KG1 (cell line): ENCODE data around the gene CEP120.
"Not testable (repeated sequence)": the region's sequence is repeated elsewhere in the genome, so short reads cannot be mapped to it uniquely, and the experiment has no call there.

Experiments
- DNase-seq: peaks from one replicate; lab custom pipeline; 2025; lab: John Stamatoyannopoulos, UW

The CEP120 gene

GRCh38 chr5:123423278-123424149 is at the start of gene CEP120:
Gene CEP120 (minus strand): TSS chr5:123423403. CDS start chr5:123422998, 405 bp downstream.
- peak; percentile 67 for DNase-seq

- DNase-seq: no peak
These were observed 49.1 kb upstream of the CEP120 start for GRCh38 chr5:123472150-123472924.

- DNase-seq: no peak
These were observed 48.2 kb upstream of the CEP120 start for GRCh38 chr5:123471385-123471784.

- not testable (repeated sequence) for DNase-seq
These were observed 43.6 kb upstream of the CEP120 start for GRCh38 chr5:123466839-123467238.

- no peak for DNase-seq
These were observed 37.1 kb upstream of the CEP120 start for GRCh38 chr5:123460296-123460729.

- not testable (repeated sequence) for DNase-seq
These were observed 35.8 kb upstream of the CEP120 start for GRCh38 chr5:123458994-123459393.

GRCh38 chr5:123456242-123456641 is 33.0 kb upstream of the CEP120 start:
- DNase-seq: no peak

GRCh38 chr5:123455640-123456039 is 32.4 kb upstream of the CEP120 start:
- DNase-seq: no peak

- no peak for DNase-seq
These were observed 31.9 kb upstream of the CEP120 start for GRCh38 chr5:123455095-123455494.

- no peak for DNase-seq
These were observed 31.2 kb upstream of the CEP120 start for GRCh38 chr5:123454259-123454911.

- no peak for DNase-seq
These were observed 29.2 kb upstream of the CEP120 start for GRCh38 chr5:123452401-123452800.

- no peak for DNase-seq
These were observed 27.8 kb upstream of the CEP120 start for GRCh38 chr5:123451047-123451446.

- no peak for DNase-seq
These were observed 27.4 kb upstream of the CEP120 start for GRCh38 chr5:123450640-123451039.

GRCh38 chr5:123450114-123450513 is 26.9 kb upstream of the CEP120 start:
- DNase-seq: no peak

- DNase-seq: no peak
These were observed 26.3 kb upstream of the CEP120 start for GRCh38 chr5:123449424-123449974.

GRCh38 chr5:123448743-123449142 is 25.5 kb upstream of the CEP120 start:
- DNase-seq: no peak

GRCh38 chr5:123448017-123448617 is 24.9 kb upstream of the CEP120 start:
- DNase-seq: no peak

GRCh38 chr5:123444016-123444415 is 20.8 kb upstream of the CEP120 start:
- DNase-seq: no peak

GRCh38 chr5:123441408-123441807 is 18.2 kb upstream of the CEP120 start:
- no peak for DNase-seq

- no peak for DNase-seq
These were observed 17.4 kb upstream of the CEP120 start for GRCh38 chr5:123440456-123441181.

GRCh38 chr5:123439709-123440108 is 16.5 kb upstream of the CEP120 start:
- no peak for DNase-seq
